HG03354 (cell line): ENCODE measurements around the gene SLAMF7.
A peak's percentile ranks its signal among the peaks of the same experiment; 100 is the strongest.
"Not testable (repeated sequence)": the region's sequence is repeated elsewhere in the genome, so short reads cannot be mapped to it uniquely, and the experiment has no call there.

Experiments used
- ATAC-seq: cut with Tn5 transposase; IDR thresholded peaks from one replicate; pipeline ENCODE4 v1.9.1; 2021; ENCODE audit warnings: mild to moderate bottlenecking; ENCODE audit not compliant: unreplicated experiment, poor library complexity, severe bottlenecking

The SLAMF7 gene

GRCh38 chr1:160739098-160739511 is at the start of gene SLAMF7:
Gene SLAMF7 (plus strand): TSS chr1:160739247. CDS start chr1:160739302, 55 bp downstream.
- peak; percentile 71 for ATAC-seq

GRCh38 chr1:160692390-160692789 is 46.7 kb upstream of the SLAMF7 start:
- not testable (repeated sequence) for ATAC-seq

- no peak for ATAC-seq
Observed at GRCh38 chr1:160702100-160702499, 36.9 kb upstream of the SLAMF7 start.

- no peak for ATAC-seq
Observed at GRCh38 chr1:160704250-160704649, 34.8 kb upstream of the SLAMF7 start.

GRCh38 chr1:160705212-160705621 is 33.8 kb upstream of the SLAMF7 start:
- ATAC-seq = not testable (repeated sequence)

GRCh38 chr1:160705742-160706141 is 33.3 kb upstream of the SLAMF7 start:
- ATAC-seq = no peak

GRCh38 chr1:160706526-160707235 is 32.4 kb upstream of the SLAMF7 start:
- no peak for ATAC-seq

GRCh38 chr1:160707236-160708064 is 31.6 kb upstream of the SLAMF7 start:
- peak; percentile 28 for ATAC-seq

GRCh38 chr1:160708118-160708517 is 30.9 kb upstream of the SLAMF7 start:
- no peak for ATAC-seq

- peak; percentile 50 for ATAC-seq
Observed at GRCh38 chr1:160708801-160709200, 30.2 kb upstream of the SLAMF7 start.

GRCh38 chr1:160709715-160710114 is 29.3 kb upstream of the SLAMF7 start:
- ATAC-seq = no peak

- ATAC-seq = no peak
Observed at GRCh38 chr1:160710517-160711252, 28.4 kb upstream of the SLAMF7 start.

- no peak for ATAC-seq
Observed at GRCh38 chr1:160711276-160711601, 27.8 kb upstream of the SLAMF7 start.

- ATAC-seq = peak; percentile 38
Observed at GRCh38 chr1:160711602-160712311, 27.3 kb upstream of the SLAMF7 start, which contains the start of gene CD48. Gene CD48 (minus strand): TSS chr1:160711822. CDS start chr1:160711763, 59 bp downstream.

GRCh38 chr1:160712525-160713080 is 26.4 kb upstream of the SLAMF7 start:
- ATAC-seq = peak; percentile 48

GRCh38 chr1:160713161-160713560 is 25.9 kb upstream of the SLAMF7 start:
- ATAC-seq = no peak

- not testable (repeated sequence) for ATAC-seq
Observed at GRCh38 chr1:160714034-160714648, 24.9 kb upstream of the SLAMF7 start.

- ATAC-seq = no peak
Observed at GRCh38 chr1:160716013-160716412, 23.0 kb upstream of the SLAMF7 start.

- no peak for ATAC-seq
Observed at GRCh38 chr1:160717306-160717705, 21.7 kb upstream of the SLAMF7 start.
